Superior temporal gyrus (tissue), 1 donor: Measurements from ENCODE around the gene SLC25A44.
A peak's percentile ranks its signal among the peaks of the same experiment; 100 is the strongest.
"Not testable (repeated sequence)": the region's sequence is repeated elsewhere in the genome, so short reads cannot be mapped to it uniquely, and the experiment has no call there.

ENCODE experiments used
- DNase-seq: peaks from one replicate; pipeline ENCODE4 v3.0.0-alpha.2; 2016; ENCODE audit errors: extremely low spot score

SLC25A44 gene

DNA sequence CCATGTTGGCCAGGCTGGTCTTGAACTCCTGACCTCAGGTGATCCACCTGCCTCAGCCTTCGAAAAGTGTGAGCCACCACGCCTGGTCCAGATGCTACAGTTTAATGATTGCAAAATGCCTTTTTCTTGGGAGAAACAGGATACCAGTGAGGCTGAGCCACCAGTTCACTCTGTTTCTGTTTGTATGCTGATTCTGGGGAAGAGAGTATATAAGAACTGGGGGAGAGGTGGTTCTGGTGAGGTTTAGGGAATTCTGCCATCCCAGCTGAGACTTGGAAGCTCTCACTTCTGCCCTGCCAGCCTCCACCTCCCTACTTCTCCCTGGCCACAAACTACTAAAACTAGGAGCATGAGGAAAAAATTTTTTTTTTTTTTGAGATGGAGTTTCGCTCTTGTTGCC is 10.8 kb downstream of the SLC25A44 start:
- DNase-seq: no peak

DNA sequence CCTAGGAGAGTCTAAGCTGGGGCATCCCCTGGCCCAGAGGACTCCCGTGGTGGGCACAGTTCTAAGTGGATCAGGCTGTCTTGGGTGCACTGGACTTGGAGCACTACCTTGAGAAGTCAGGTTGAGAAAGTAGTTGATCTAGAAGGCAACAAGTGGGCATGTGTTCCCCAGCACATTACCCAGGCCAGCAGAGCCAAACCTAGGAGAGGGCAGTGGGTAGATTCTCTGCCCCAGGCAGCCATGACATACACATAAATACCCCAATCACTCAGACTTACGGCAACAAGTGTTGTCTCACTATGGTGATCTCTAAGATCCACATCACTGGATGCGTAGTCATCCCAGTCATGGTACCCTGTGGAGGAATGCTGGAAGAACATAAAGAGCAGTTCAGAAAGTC is 17.3 kb downstream of the SLC25A44 start:
- DNase-seq: no peak

DNA sequence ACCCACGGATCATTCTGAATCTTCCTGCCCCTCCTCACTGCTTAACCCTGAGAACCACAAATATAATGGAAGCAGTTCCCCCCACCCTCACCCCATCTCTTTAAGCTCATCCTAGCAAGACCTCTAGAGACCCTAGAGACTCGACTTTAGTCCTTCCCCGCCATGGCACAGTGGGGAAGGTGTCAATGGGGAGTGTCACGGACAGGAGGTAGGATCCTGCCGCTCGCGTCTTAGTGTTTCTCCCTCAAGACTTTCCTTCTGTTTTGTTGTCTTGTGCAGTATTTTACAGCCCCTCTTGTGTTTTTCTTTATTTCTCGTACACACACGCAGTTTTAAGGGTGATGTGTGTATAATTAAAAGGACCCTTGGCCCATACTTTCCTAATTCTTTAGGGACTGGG is 18.2 kb downstream of the SLC25A44 start:
- no peak for DNase-seq

DNA sequence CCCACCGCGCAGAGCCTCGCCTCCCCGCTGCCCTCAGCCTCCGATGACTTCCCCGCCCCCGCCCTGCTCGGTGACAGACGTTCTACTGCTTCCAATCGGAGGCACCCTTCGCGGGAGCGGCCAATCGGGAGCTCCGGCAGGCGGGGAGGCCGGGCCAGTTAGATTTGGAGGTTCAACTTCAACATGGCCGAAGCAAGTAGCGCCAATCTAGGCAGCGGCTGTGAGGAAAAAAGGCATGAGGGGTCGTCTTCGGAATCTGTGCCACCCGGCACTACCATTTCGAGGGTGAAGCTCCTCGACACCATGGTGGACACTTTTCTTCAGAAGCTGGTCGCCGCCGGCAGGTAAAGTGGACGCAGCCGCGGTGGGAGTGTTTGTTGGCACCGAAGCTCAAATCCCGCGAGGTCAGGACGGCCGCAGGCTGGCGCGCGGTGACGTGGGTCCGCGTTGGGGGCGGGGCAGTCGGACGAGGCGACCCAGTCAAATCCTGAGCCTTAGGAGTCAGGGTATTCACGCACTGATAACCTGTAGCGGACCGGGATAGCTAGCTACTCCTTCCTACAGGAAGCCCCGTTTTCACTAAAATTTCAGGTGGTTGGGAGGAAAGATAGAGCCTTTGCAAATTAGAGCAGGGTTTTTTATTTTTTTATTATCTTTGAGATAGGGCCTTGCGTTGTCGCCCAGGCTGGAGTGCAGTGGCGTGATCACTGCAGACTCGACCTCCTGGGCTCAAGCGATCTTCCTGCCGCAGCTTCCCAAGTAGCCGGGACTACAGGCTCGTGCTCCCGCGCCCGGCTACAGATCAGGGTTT is 19.1 kb downstream of the SLC25A44 start, which contains the start of gene PMF1:
Gene PMF1, plus strand, starts transcription at position 175 of the 811 bp plus-strand sequence. Its CDS starts 9 bp downstream, at position 184.
- peak; percentile 97 for DNase-seq

GRCh38 chr1:156213644-156213966 is 19.7 kb downstream of the SLC25A44 start:
- DNase-seq: no peak

DNA sequence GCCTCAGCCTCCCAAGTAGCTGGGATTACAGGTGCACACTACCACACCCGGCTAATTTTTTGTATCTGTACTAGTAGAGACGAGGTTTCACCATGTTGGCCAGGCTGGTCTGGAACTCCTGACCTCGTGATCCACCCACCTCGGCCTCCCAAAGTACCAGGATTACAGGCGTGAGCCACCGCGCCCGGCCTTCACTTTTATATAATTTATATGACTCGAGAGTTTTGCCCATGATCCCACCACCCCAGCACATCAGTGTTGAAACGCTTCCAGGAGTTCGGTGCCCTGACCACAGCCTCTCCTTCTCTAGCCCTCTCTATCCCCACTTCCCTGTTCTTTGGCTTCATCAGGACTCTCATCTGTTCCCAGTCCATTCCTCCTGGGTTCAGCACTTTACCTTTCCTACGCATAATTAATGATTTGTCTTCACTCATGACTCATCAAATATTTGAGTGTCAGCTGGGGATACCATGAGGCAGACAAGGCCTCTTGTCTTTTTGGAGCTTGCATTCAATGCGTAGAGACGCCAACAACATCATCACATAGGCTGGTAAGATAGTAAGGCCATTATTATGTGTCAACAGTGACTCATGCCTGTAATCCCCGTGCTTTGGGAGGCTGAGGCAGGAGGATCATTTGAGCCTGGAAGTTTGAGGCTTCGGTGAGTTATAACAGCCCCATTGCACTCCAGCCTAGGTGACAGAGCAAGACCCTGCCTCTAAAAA is 20.3 kb downstream of the SLC25A44 start:
- DNase-seq: no peak

- not testable (repeated sequence) for DNase-seq
Observed at GRCh38 chr1:156216361-156217086, 22.6 kb downstream of the SLC25A44 start.

DNA sequence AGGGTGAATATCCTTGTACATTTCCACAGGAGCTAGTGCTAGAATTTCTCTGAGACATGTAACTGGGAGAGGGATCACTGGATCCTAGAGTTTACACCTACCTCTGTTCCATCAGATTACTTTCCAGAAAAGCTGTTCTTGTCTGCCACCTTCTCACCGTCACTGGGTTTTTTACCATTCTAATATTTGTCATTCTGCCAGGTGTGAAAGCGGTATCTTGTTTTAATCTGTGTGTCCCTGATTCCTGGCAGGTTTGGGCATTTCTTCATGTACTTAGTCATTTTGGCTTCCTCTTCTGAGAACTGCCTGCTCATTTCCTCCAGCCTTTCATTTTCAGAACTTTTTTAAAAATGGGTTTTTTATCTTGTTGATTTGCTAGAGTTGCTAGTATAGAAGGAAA is 24.0 kb downstream of the SLC25A44 start:
- DNase-seq: peak; percentile 38

DNA sequence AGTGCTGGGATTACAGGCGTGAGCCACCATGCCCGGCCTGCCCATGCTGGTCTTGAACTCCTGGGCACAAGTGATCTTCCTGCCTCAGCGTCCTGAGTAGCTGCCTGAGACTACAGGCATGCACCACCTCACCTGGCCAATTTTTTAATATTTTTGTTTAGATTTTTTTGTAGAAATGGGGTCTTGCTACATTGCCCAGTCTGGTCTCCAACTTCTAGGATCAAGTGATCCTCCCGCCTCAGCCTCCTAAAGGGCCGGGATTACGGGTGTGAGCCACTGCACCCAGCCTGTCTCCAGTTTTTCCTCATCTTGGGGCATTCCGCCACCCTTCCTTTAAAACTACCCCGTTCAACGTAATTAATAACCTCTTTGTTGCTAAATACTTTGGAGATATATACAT is 26.3 kb downstream of the SLC25A44 start:
- DNase-seq: no peak

DNA sequence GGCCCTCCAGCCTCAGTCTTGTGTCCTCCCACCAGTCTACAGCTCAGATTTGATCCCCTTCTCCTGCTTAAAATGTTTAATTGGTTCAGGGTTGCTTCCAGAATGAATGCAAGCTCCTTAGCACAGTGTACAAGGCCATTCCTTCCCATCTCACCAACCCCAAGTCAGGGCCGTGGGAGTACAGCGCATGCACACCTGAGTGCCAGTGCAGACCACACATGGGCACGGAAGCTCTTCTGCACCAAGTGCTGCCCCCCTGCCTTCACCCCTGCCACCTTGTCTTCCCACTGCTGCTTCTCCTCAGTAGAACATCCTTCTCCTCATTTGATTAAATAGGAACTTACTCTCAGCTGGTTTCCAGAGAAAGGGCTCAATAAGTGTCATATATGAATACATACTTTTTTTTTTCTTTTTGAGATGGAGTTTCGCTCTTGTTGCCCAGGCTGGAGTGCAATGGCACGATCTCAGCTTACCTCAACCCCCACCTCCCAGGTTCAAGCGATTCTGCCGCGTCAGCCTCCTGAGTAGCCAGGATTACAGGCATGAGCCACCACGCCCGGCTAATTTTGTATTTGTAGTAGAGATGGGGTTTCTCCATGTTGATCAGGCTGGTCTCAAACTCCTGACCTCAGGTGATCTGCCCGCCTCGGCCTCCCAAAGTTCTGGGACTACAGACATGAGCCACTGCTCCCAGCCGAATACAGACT is 28.2 kb downstream of the SLC25A44 start:
- no peak for DNase-seq

- DNase-seq: no peak
Observed at GRCh38 chr1:156225677-156226014, 31.7 kb downstream of the SLC25A44 start.

DNA sequence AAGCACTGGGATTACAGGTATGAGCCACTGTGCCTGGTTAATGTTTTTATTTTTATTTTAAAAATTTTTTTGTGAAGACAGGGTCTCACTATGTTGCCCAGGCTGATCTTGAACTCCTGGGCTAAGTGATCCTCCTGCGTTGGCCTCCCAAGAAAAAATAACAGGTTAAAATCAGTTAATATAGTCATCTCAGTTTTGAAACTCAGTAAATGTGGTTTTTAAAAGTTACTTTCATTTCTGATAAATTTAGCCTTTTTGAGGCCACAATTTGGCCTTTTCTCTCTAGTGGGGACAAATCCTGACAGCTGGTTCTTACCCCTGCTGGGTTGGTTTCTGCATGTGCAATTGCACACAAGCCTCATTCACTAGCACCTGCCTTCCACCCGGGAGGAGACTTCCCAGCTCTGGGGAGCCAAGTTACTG is 32.2 kb downstream of the SLC25A44 start:
- DNase-seq: no peak

GRCh38 chr1:156226782-156227181 is 32.9 kb downstream of the SLC25A44 start:
- DNase-seq: no peak

DNA sequence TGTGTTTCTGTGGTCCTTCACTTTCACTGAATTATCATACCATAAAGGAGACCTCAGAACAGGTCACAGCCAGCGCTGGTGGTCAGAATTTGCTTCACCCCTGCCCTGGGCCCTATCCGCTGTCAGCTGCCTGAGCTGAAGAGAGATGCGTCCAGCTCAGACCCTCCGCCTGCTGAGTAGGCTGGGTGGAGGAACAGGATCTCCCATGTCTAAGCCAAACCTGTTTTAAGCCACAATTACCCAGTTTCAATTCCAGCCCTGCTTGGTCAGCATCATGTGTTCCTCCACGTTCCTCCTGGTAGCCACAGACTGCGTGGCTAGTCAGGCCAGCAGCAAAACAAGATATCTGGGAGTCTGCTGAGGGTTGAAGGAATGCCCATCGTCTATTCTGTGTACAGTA is 34.6 kb downstream of the SLC25A44 start:
- DNase-seq: no peak

DNA sequence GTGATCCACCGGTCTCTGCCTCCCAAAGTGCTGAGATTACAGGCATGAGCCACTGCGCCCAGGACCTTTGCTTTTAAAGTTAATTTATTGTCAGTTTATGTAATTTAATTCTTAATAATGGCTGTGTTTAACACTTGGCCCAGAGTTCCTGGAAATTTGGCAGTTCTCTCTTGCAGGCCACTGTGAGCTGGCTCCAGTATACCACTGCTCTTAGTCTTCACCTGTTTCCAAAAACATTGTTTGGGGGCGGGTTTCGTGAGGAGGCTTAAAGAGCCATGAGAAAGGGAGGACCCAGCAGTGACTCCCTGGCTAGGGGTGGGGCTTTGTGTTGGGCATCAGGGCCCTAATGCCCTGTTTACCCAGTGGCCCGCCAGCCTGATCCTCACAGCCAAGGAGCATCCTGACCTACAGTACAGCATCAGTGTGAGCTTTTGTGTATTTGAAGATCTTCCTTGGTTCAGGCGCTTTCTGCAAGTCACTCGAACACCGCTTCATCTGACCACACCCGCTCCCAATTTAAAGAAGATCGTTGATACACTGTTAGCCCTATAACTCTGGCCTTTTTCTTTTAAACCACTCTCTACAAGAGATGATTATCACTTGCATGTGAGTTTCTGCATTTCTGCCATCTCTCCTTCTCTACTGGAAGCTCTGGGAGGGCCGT is 36.0 kb downstream of the SLC25A44 start:
- no peak for DNase-seq

- no peak for DNase-seq
Observed at GRCh38 chr1:156230473-156230837, 36.6 kb downstream of the SLC25A44 start.

DNA sequence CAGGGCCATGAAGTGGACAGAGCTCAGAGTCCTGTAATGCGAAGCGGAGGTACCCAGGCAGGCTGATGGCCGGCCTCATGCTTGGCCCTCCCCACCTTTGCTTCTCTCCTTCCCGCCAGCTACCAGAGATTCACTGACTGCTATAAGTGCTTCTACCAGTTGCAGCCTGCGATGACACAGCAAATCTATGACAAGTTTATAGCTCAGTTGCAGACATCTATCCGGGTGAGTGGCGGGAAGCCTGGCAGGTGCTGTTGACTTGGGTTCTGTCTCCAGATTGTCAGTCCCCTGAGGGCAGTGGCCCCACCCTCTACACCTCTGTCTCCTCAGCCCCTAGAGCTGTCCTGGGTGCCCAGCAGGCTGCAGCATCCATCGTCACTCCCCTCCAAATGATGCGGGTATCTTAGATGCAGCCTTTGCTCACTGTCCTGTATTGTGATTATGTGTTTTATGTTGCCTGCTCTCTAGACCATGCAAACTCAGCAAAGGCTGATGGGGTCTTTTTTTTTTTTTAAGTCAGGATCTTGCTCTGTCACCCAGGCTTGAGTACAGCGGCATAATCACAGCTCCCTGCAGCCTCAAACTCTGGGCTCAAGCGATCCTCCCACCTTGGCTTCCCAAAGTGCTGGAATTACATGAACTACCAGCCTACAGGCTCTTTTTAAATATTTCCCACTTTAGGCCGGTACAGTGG is 38.4 kb downstream of the SLC25A44 start:
- no peak for DNase-seq

DNA sequence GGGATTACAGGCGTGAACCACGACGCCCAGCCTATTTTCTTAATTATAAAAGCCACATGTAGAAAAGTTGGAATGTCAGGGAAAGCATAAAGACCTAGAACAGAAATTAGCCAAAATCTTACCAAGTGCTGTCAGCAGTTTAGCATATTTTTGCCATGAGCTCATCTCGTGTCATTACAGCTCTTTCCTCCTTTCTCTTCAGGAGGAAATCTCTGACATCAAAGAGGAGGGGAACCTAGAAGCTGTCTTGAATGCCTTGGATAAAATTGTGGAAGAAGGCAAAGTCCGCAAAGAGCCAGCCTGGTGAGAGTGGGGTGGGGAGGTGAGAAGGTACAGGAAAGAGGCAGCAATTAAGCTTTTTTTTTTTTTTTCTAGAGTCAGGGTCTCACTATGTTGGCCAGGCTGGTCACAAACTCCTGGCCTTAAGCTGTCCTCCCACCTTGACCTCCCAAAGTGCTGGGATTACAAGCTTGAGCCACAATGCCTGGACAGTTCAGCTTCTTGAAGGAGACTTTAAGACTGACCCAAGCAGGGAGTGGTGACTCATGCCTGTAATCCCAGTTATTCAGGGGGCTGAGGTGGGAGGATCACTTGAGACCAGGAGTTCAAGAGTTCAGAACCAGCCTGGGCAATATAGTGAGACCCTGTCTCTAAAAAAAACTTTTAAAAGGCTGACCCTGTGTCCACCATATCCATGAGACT is 39.7 kb downstream of the SLC25A44 start:
- DNase-seq: no peak

GRCh38 chr1:156236164-156236563 is 42.3 kb downstream of the SLC25A44 start:
- DNase-seq: no peak

DNA sequence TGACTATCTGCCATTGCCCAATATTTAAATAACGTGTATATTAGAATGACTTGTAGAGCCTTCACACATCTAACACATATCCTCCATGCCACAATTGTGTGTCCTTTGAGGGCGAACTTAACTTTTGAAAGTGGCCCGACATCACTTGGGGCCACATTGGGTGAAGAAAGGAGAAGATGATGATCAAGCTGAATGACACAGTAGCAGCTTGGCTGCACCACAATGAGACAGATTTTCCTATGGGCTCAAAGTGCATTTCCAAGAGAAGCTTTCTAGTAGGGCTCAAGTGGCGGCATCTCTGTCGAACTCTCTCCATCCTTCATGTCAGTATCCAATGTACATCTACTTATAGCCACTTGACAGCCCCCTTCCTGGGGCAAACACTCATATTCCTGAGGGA is 44.3 kb downstream of the SLC25A44 start:
- no peak for DNase-seq
